HCT116 (cell line): Measurements from ENCODE around the gene MNX1. TPM values are rescaled to one million over a fixed set of nuclear protein-coding genes. Genes with fewer than 3 reads are reported as not detected.

ENCODE experiments used
- ATAC-seq: fragments of 200-7000 bp; cut with Tn5 transposase; 2 replicates; pipeline ENCODE4 v1.9.1; 2020; ENCODE audit warnings: mild to moderate bottlenecking, moderate library complexity
- Bru-seq: library from RNA; stranded (reverse); fragments of 400-500 nt; gene quantifications from one replicate; lab custom pipeline; 2021; lab: Mats Ljungman, UMichigan
- BruChase-seq, 2 experiments: library from RNA; stranded (reverse); fragments of 400-500 nt; gene quantifications; one replicate each; lab custom pipeline; 2021; lab: Mats Ljungman, UMichigan
- BruUV-seq: library from RNA; stranded (reverse); fragments of 400-500 nt; replicated peaks from 2 replicates; lab custom pipeline; 2021; lab: Mats Ljungman, UMichigan
- CTCF ChIA-PET: fragments of 300-600 bp; sonication (Branson Sonifier 250); formaldehyde crosslinking; loops from one replicate; lab custom pipeline; 2021; ENCODE audit warnings: antibody characterized with exemption; lab: Charles Lee
- POLR2A ChIA-PET: fragments of 300-600, 350-600 bp; sonication (Branson Sonifier 250); formaldehyde crosslinking; loops from one replicate; lab custom pipeline; 2021; ENCODE audit warnings: antibody characterized with exemption; lab: Charles Lee
- RAD21 ChIA-PET, 2 experiments: fragments of 300-600 bp; sonication (Branson Sonifier 250); formaldehyde crosslinking; loops; one replicate each; lab custom pipeline; 2023; ENCODE audit warnings: low total read pairs in 2 of 2; ENCODE audit not compliant: uncharacterized antibody in 2 of 2, unreplicated experiment in 2 of 2, low non-redundant PET in 1 of 2; lab: Charles Lee
- DNase-seq: peaks from one replicate; pipeline ENCODE4 v3.0.0-alpha.2; 2010; ENCODE audit warnings: low read depth, low spot score
- H2AFZ ChIP-seq: fragments of 200-600 bp; shearing (Covaris generic), sonication (generic); 2 replicates; pipeline ENCODE4 v1.6.1; 2017; ENCODE audit warnings: low read depth, mixed run types, mixed read lengths, antibody characterized with exemption, low read length; ENCODE audit not compliant: poor library complexity, severe bottlenecking
- H3K27ac ChIP-seq: 2 replicates; pipeline ENCODE4 v1.5.1; 2012; ENCODE audit warnings: low read depth, low read length
- H3K27me3 ChIP-seq: fragments of 200-600 bp; sonication (generic); 2 replicates; pipeline ENCODE4 v1.6.1; 2016; ENCODE audit warnings: mixed run types, low read length, mixed read lengths; ENCODE audit not compliant: insufficient read depth
- H3K36me3 ChIP-seq, 2 experiments: fragments of 200-500 bp in 1 of 2; fragments of 200-600 bp in 1 of 2; sonication (Bioruptor generic) in 1 of 2; sonication (generic) in 1 of 2; 2 replicates each; pipeline versions ENCODE4 v1.5.1 to v1.6.1; 2014 to 2016; ENCODE audit warnings: low read length in 2 of 2, inconsistent platforms in 1 of 2, mixed read lengths in 1 of 2, mixed run types in 1 of 2; ENCODE audit not compliant: insufficient read depth in 2 of 2, control insufficient read depth in 1 of 2
- H3K4me1 ChIP-seq, 2 experiments: fragments of 200-600 bp in 1 of 2; sonication (generic) in 1 of 2; 2 replicates each; pipeline versions ENCODE4 v1.5.1 to v1.6.1; 2012 to 2017; ENCODE audit warnings: low read length in 2 of 2, inconsistent platforms in 1 of 2, mild to moderate bottlenecking in 1 of 2, mixed read lengths in 1 of 2, mixed run types in 1 of 2, moderate library complexity in 1 of 2; ENCODE audit not compliant: insufficient read depth in 2 of 2, control insufficient read depth in 1 of 2
- H3K4me2 ChIP-seq: fragments of 200-600 bp; sonication (generic); 2 replicates; pipeline ENCODE4 v1.6.1; 2017; ENCODE audit warnings: mixed run types, low read length, mixed read lengths
- H3K4me3 ChIP-seq, 2 experiments: fragments of 200-600 bp in 1 of 2; sonication (generic) in 1 of 2; replicated peaks in 1 of 2; 2 replicates each; pipeline ENCODE4 v1.5.1; 2011 to 2016; ENCODE audit warnings: low read length in 2 of 2, control low read depth in 1 of 2, low read depth in 1 of 2, mild to moderate bottlenecking in 1 of 2, mixed read lengths in 1 of 2, mixed run types in 1 of 2
- H3K79me2 ChIP-seq: fragments of 200-600 bp; sonication (generic); 2 replicates; pipeline ENCODE4 v1.6.1; 2017; ENCODE audit warnings: mild to moderate bottlenecking, mixed run types, low read length, moderate library complexity, mixed read lengths; ENCODE audit not compliant: insufficient read depth
- H3K9ac ChIP-seq: fragments of 200-600 bp; sonication (generic); 2 replicates; pipeline ENCODE4 v1.6.1; 2016; ENCODE audit warnings: low read length, mixed read lengths
- H3K9me2 ChIP-seq: fragments of 200-600 bp; sonication (generic), shearing (Covaris generic); 2 replicates; pipeline ENCODE4 v1.6.1; 2017; ENCODE audit warnings: mixed run types, mild to moderate bottlenecking, moderate library complexity; ENCODE audit not compliant: insufficient read depth
- H3K9me3 ChIP-seq, 2 experiments: fragments of 200-500 bp in 1 of 2; fragments of 200-600 bp in 1 of 2; sonication (Bioruptor generic) in 1 of 2; sonication (generic) in 1 of 2; 2 replicates each; pipeline ENCODE4 v1.6.1; 2014 to 2017; ENCODE audit warnings: low read length in 2 of 2, mixed read lengths in 2 of 2, inconsistent platforms in 1 of 2, low read depth in 1 of 2, mild to moderate bottlenecking in 1 of 2, mixed run types in 1 of 2, moderate library complexity in 1 of 2; ENCODE audit not compliant: control insufficient read depth in 1 of 2, insufficient read depth in 1 of 2
- H4K20me1 ChIP-seq: fragments of 200-600 bp; sonication (generic), shearing (Covaris generic); 2 replicates; pipeline ENCODE4 v1.6.1; 2017; ENCODE audit warnings: mixed run types, mild to moderate bottlenecking, moderate library complexity; ENCODE audit not compliant: insufficient read depth
- CBX3 ChIP-seq: IDR thresholded peaks from 2 replicates; pipeline ENCODE4 v1.6.1; 2012; ENCODE audit warnings: low read depth
- CEBPB ChIP-seq: IDR thresholded peaks from 2 replicates; pipeline ENCODE4 v1.6.1; 2012; ENCODE audit warnings: low read depth
- EGR1 ChIP-seq: IDR thresholded peaks from 2 replicates; pipeline ENCODE4 v1.6.1; 2012; ENCODE audit warnings: low read depth
- ELF1 ChIP-seq: IDR thresholded peaks from 2 replicates; pipeline ENCODE4 v1.6.1; 2012; ENCODE audit warnings: low read depth, borderline replicate concordance
- EZH2 ChIP-seq: fragments of 200-600 bp; sonication (generic); IDR thresholded peaks from 2 replicates; pipeline ENCODE4 v1.6.1; 2017; ENCODE audit warnings: antibody characterized with exemption, mixed run types
- FOSL1 ChIP-seq: IDR thresholded peaks from 2 replicates; pipeline ENCODE4 v1.6.1; 2012; ENCODE audit warnings: low read depth
- JUND ChIP-seq: IDR thresholded peaks from 2 replicates; pipeline ENCODE4 v1.6.1; 2012
- POLR2AphosphoS5 ChIP-seq: IDR thresholded peaks from 2 replicates; pipeline ENCODE4 v1.6.1; 2011; ENCODE audit warnings: mild to moderate bottlenecking, low read depth, low read length, moderate library complexity
- SIN3A ChIP-seq: IDR thresholded peaks from 2 replicates; pipeline ENCODE4 v1.6.1; 2012; ENCODE audit warnings: low read depth
- SP1 ChIP-seq: IDR thresholded peaks from 2 replicates; pipeline ENCODE4 v1.6.1; 2012; ENCODE audit warnings: low read depth
- TCF7L2 ChIP-seq: IDR thresholded peaks from 2 replicates; pipeline ENCODE4 v1.7.0; 2011; ENCODE audit warnings: borderline replicate concordance, inconsistent platforms; ENCODE audit not compliant: insufficient read depth, insufficient read length; ENCODE audit errors: extremely low read depth
- YY1 ChIP-seq: IDR thresholded peaks from 2 replicates; pipeline ENCODE4 v1.6.1; 2011; ENCODE audit warnings: low read length, low read depth, moderate library complexity, mild to moderate bottlenecking; ENCODE audit not compliant: insufficient replicate concordance; ENCODE audit errors: extremely low read depth
- ZFX ChIP-seq: fragments of 450-650 bp; IDR thresholded peaks from 2 replicates; pipeline ENCODE4 v1.6.1; 2017
- ZNF274 ChIP-seq: fragments of 200-500 bp; sonication (Bioruptor generic); IDR thresholded peaks from 2 replicates; pipeline ENCODE4 v1.6.1; 2014; ENCODE audit warnings: mild to moderate bottlenecking, low read depth, low read length, inconsistent platforms
- intact Hi-C: fragments of 100-400 bp; cut with micrococcal nuclease; formaldehyde crosslinking; loops from 2 replicates; pipeline ENCODE4 v1.10.0; 2022
- long read RNA-seq: library from polyadenylated mRNA; unstranded; transcript quantifications from one replicate; pipeline ENCODE4 v2.0.0, GENCODE V29; 2021; ENCODE audit not compliant: unreplicated experiment
- polyA plus RNA-seq: library from polyadenylated mRNA; unstranded; fragments of >200 nt; gene quantifications from 2 replicates; pipeline ENCODE4 v1.2.1, GENCODE V29; 2012; ENCODE audit warnings: missing spikeins
- total RNA-seq: library from RNA; stranded (reverse); gene quantifications from one replicate; pipeline ENCODE4 v1.2.1, GENCODE V29; 2021; ENCODE audit not compliant: unreplicated experiment
- TF ChIP-seq, protein P1 (sequence below), 3 experiments: fragments of 200-600 bp in 1 of 3; sonication (generic) in 1 of 3; IDR thresholded peaks in 2 of 3; conservative IDR thresholded peaks in 1 of 3; 2 replicates each; pipeline ENCODE4 v1.5.1; 2012 to 2017; ENCODE audit warnings: low read depth in 2 of 3, low read length in 2 of 3, antibody characterized with exemption in 1 of 3, borderline replicate concordance in 1 of 3, control low read depth in 1 of 3, mild to moderate bottlenecking in 1 of 3, mixed read lengths in 1 of 3, mixed run types in 1 of 3, moderate library complexity in 1 of 3; ENCODE audit not compliant: insufficient read depth in 1 of 3
- TF ChIP-seq, protein P2 (sequence below): IDR thresholded peaks from 2 replicates; pipeline ENCODE4 v1.6.1; 2012

Gene MNX1
- total RNA-seq = 7.7 TPM
- polyA plus RNA-seq = 2.7 and 3.5 TPM in 2 replicates
- Bru-seq, nascent RNA = percentile 45 among the genes with signal in this experiment
- BruChase-seq, experiment 1, labeled RNA remaining after a 6-hour chase = percentile 36 among the genes with signal in this experiment
- BruChase-seq, experiment 2, labeled RNA remaining after a 2-hour chase = percentile 52 among the genes with signal in this experiment
- long read RNA-seq, transcript MNX1-201 (3 exons, 2,174 nt) = major isoform, 9 of 26 reads
- long read RNA-seq, partial matches to known transcripts = 0 of 26 reads
- long read RNA-seq, other reads (novel, unspliced or antisense) = 13 of 26 reads

DNA sequence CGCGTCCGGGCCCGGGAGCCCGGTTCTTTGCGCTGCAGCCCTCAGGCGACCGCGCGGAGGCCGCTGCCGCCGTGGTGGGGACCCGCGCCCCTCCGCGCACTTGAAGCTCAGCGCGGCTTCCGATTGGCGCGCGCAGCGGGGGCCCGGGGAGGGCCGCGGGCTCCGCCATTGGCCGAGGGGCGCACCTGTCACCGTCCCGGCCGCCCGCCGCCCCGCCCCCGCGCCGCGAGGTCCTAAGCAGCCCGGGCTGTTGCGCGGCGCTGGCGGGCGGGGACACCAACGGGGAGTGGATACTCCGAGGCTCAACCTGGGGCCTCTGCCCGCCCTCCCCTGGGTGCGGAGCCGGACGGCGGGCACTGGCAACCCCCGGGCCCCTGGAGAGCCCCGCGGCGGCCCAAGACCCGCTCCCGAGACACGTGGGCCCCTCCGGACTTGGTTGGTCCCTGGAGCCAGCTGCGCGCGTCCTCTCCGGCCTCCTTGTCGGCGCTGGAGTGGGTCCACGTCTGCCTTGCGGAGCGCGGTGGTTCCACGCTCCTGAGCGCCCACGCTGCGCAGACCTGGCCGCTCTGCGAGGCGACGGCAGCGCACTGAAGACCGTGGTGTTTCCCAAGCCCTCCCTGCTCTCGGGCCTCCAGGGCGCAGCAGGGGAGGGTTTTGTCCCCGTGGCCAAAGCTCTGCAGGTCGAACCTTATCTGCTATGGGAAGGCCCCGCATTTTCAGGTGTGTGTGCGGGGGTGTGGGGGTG, at the start of gene MNX1:
TSS of gene MNX1 (minus strand) at position 76 of the 745 bp plus-strand sequence. CDS start 313 bp downstream, outside the sequence.
- H3K9ac ChIP-seq = peak within 1 kb of the TSS; percentile 90
- H2AFZ ChIP-seq = no peak within 1 kb of the TSS
- H3K27me3 ChIP-seq = no peaks in the 10 kb centered on the region
- no peaks in the 10 kb centered on the region for H3K9me2 ChIP-seq
- H3K4me2 ChIP-seq = peak within 1 kb of the TSS; percentile 98
- TF ChIP-seq ZNF274 (no peak), JUND (no peak), ELF1 (no peak), POLR2AphosphoS5 (peak; percentile 84), EZH2 (no peak), SIN3A (no peak; the same call in none of the 2 replicates), EGR1 (peak; percentile 43), CEBPB (no peak), SP1 (peak; percentile 74), TCF7L2 (no peak), ZFX (peak; percentile 90), CBX3 (no peak; the same call in 1 of the 2 replicates), FOSL1 (peak; percentile 64), YY1 (peak; percentile 68)
- TF ChIP-seq, protein P1, sequence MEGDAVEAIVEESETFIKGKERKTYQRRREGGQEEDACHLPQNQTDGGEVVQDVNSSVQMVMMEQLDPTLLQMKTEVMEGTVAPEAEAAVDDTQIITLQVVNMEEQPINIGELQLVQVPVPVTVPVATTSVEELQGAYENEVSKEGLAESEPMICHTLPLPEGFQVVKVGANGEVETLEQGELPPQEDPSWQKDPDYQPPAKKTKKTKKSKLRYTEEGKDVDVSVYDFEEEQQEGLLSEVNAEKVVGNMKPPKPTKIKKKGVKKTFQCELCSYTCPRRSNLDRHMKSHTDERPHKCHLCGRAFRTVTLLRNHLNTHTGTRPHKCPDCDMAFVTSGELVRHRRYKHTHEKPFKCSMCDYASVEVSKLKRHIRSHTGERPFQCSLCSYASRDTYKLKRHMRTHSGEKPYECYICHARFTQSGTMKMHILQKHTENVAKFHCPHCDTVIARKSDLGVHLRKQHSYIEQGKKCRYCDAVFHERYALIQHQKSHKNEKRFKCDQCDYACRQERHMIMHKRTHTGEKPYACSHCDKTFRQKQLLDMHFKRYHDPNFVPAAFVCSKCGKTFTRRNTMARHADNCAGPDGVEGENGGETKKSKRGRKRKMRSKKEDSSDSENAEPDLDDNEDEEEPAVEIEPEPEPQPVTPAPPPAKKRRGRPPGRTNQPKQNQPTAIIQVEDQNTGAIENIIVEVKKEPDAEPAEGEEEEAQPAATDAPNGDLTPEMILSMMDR (IDR thresholded peaks at IDR 0.05 in 2 of 3, conservative IDR thresholded peaks at IDR 0.05 in 1 of 3; ENCODE audit: borderline replicate concordance in 1 of 3, insufficient read depth in 1 of 3, low read depth in 2 of 3, low read length in 2 of 3) = no peak
- TF ChIP-seq, protein P2, sequence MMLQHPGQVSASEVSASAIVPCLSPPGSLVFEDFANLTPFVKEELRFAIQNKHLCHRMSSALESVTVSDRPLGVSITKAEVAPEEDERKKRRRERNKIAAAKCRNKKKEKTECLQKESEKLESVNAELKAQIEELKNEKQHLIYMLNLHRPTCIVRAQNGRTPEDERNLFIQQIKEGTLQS = no peak
- peak within 1 kb of the TSS; percentile 64 to 92 for H3K4me3 ChIP-seq
- ChIA-PET CTCF (interaction anchor here (1.1 kb wide), 1 partner anchor 11 kb away, joined by 3 read pairs; no protein-coding TSS in a partner anchor), RAD21 (no interaction called here), POLR2A (no interaction called here)
- DNase-seq (peak; percentile 54), ATAC-seq (peak; percentile 93)
- peak within 1 kb of the TSS; percentile 79 for H3K27ac ChIP-seq
- peaks cover 14 to 28% of the 10 kb centered on the region in 2 experiments for H3K4me1 ChIP-seq
- no peaks in the 10 kb centered on the region for H4K20me1 ChIP-seq
- no TSS peak for BruUV-seq
- intact Hi-C loops = loop anchor here (2.0 kb wide), 2 partner anchors 62 to 128 kb away; partner anchors contain the start of genes NOM1 and UBE3C
- peaks cover 7% of the 10 kb centered on the region; the same call in 1 of the 2 replicates for H3K79me2 ChIP-seq
- H3K9me3 ChIP-seq = no peaks in the 10 kb centered on the region
- no peaks in the 10 kb centered on the region for H3K36me3 ChIP-seq
